Neuronal stem cell (in vitro differentiated cells): ENCODE data around the gene LPCAT1.
A peak's percentile ranks its signal among the peaks of the same experiment; 100 is the strongest.

Source experiments
- DNase-seq: peaks from one replicate; pipeline ENCODE4 v3.0.0-alpha.2; 2013; ENCODE audit warnings: low spot score
- H2AFZ ChIP-seq: one replicate; pipeline ENCODE4 v1.6.1; 2013; ENCODE audit warnings: mild to moderate bottlenecking, low read length, inconsistent platforms
- H2AK5ac ChIP-seq: 2 replicates; pipeline ENCODE4 v1.6.1; 2013; ENCODE audit warnings: low read depth, mild to moderate bottlenecking, inconsistent platforms, low read length, moderate library complexity, mixed read lengths
- H2BK120ac ChIP-seq: 2 replicates; pipeline ENCODE4 v1.6.1; 2013; ENCODE audit warnings: low read depth, mild to moderate bottlenecking, inconsistent platforms, low read length, moderate library complexity, mixed read lengths
- H2BK12ac ChIP-seq: one replicate; pipeline ENCODE4 v1.6.1; 2013; ENCODE audit warnings: low read length, inconsistent platforms
- H2BK15ac ChIP-seq: 2 replicates; pipeline ENCODE4 v1.6.1; 2013; ENCODE audit warnings: mild to moderate bottlenecking, low read length, inconsistent platforms, mixed read lengths
- H2BK5ac ChIP-seq: one replicate; pipeline ENCODE4 v1.6.1; 2013; ENCODE audit warnings: inconsistent platforms, mild to moderate bottlenecking, low read length, moderate library complexity
- H3K14ac ChIP-seq: one replicate; pipeline ENCODE4 v1.6.1; 2013; ENCODE audit warnings: low read length, inconsistent platforms
- H3K18ac ChIP-seq: 2 replicates; pipeline ENCODE4 v1.6.1; 2013; ENCODE audit warnings: low read length, inconsistent platforms
- H3K23ac ChIP-seq: 2 replicates; pipeline ENCODE4 v1.6.1; 2013; ENCODE audit warnings: low read depth, mild to moderate bottlenecking, mixed read lengths, low read length, inconsistent platforms; ENCODE audit not compliant: poor library complexity
- H3K27ac ChIP-seq: replicated peaks from 3 replicates; pipeline ENCODE4 v1.5.1; 2013; ENCODE audit warnings: low read length, inconsistent platforms
- H3K27me3 ChIP-seq, 3 experiments: 2 replicates each; pipeline ENCODE4 v1.6.1; 2013; ENCODE audit warnings: low read length in 3 of 3, mild to moderate bottlenecking in 2 of 3, inconsistent platforms in 1 of 3, low read depth in 1 of 3, mixed read lengths in 1 of 3, moderate library complexity in 1 of 3; ENCODE audit not compliant: control insufficient read depth in 3 of 3, insufficient read depth in 3 of 3
- H3K36me3 ChIP-seq, 2 donors: replicated peaks in 1 of 2; 2 replicates each; pipeline ENCODE4 v1.6.1; 2013; ENCODE audit warnings: low read length in 2 of 2; ENCODE audit not compliant: control insufficient read depth in 2 of 2, insufficient read depth in 2 of 2
- H3K4ac ChIP-seq: 2 replicates; pipeline ENCODE4 v1.6.1; 2013; ENCODE audit warnings: inconsistent platforms, mild to moderate bottlenecking, low read length, moderate library complexity
- H3K4me1 ChIP-seq, 2 donors: 1 replicate in 1 of 2; 2 replicates in 1 of 2; pipeline ENCODE4 v1.6.1; 2013; ENCODE audit warnings: low read length in 2 of 2, low read depth in 1 of 2; ENCODE audit not compliant: control insufficient read depth in 2 of 2, insufficient read depth in 1 of 2
- H3K4me2 ChIP-seq: one replicate; pipeline ENCODE4 v1.6.1; 2013; ENCODE audit warnings: mild to moderate bottlenecking, low read length, inconsistent platforms; ENCODE audit not compliant: insufficient read depth, poor library complexity, severe bottlenecking
- H3K4me3 ChIP-seq, 2 donors: 2 replicates each; pipeline ENCODE4 v1.5.1; 2013; ENCODE audit warnings: low read length in 2 of 2, mild to moderate bottlenecking in 2 of 2, inconsistent platforms in 1 of 2, moderate library complexity in 1 of 2
- H3K79me1 ChIP-seq: one replicate; pipeline ENCODE4 v1.6.1; 2013; ENCODE audit warnings: low read depth, mild to moderate bottlenecking, inconsistent platforms, low read length, moderate library complexity
- H3K9ac ChIP-seq: one replicate; pipeline ENCODE4 v1.6.1; 2013; ENCODE audit warnings: mild to moderate bottlenecking, low read depth, low read length, inconsistent platforms; ENCODE audit not compliant: poor library complexity
- H3K9me3 ChIP-seq, 2 donors: replicated peaks in 1 of 2; 2 replicates each; pipeline versions ENCODE3 to v1.6.1; 2013; ENCODE audit warnings: low read length in 2 of 2, mild to moderate bottlenecking in 2 of 2, inconsistent platforms in 1 of 2, low read depth in 1 of 2, mixed read lengths in 1 of 2, moderate library complexity in 1 of 2; ENCODE audit not compliant: control insufficient read depth in 2 of 2, insufficient read depth in 1 of 2
- H4K8ac ChIP-seq: one replicate; pipeline ENCODE4 v1.6.1; 2013; ENCODE audit warnings: low read depth, mild to moderate bottlenecking, inconsistent platforms, low read length, moderate library complexity
- H4K91ac ChIP-seq: one replicate; pipeline ENCODE4 v1.6.1; 2013; ENCODE audit warnings: low read length, low read depth, mild to moderate bottlenecking, inconsistent platforms; ENCODE audit not compliant: poor library complexity
- WGBS, 2 donors: extraction: QIAGEN DNeasy Blood & Tissue Kit; methylation state at CpG; one replicate each; pipeline ENCODE4 v1.1.7; 2013; ENCODE audit warnings: missing lambda C conversion rate in 2 of 2, mixed read lengths in 1 of 2; ENCODE audit not compliant: insufficient read length in 2 of 2, insufficient replicate concordance in 1 of 2; ENCODE audit errors: extremely low coverage in 2 of 2; 5-methylcytosine and 5-hydroxymethylcytosine counted together

The LPCAT1 gene

DNA sequence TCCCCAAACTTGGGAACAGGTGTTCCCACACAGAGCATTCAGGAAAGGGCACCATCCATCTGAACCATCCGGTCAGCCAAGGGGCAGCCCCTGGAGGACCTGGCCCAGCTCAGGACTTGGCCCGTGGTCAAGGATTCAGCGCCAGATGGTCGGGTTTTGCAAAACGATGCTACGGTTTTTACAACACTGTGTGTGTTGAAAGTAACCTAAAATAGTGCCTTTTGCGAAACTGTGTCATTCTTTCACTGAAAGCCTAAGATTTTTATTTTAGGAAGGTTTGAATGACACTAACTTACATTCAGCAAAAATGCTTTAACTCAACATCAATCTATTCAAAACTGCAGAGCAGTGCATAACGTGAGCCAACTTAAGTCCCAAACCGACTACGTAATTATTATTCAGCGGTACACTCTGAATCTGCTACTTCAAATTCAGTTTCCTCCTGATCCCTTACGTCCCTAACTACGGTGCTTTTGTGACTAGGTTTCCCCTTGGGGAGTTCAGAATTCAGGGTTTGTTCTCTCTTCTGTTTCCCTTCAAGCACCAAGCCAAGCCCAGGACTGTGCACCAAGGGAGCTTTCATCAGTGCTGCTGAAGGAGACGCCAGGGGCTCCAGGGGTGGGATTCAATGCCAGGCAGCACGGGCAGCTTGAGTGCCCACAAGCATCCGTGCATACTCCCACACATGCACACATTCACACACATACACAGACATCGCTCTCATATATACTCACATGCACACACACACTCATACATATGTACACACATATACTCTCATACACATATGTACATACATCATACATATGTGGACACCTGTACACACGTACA, 25.8 kb downstream of the LPCAT1 start:
- H2BK120ac ChIP-seq: no peak overlapping the region
- no peak overlapping the region for H3K14ac ChIP-seq
- H3K18ac ChIP-seq: no peak overlapping the region
- H3K27me3 ChIP-seq: no peaks in the 10 kb centered on the region
- no peak overlapping the region for H3K27ac ChIP-seq
- peak overlapping the region; percentile 13 for H2BK5ac ChIP-seq
- no peak overlapping the region for H2BK15ac ChIP-seq
- H3K4me3 ChIP-seq: peak overlapping the region in 1 of 2 donors; percentile 27
- peak overlapping the region; percentile 43 for H3K23ac ChIP-seq
- no peak overlapping the region for H4K8ac ChIP-seq
- H3K79me1 ChIP-seq: peaks cover 32% of the 10 kb centered on the region
- no peak overlapping the region for H3K4me2 ChIP-seq
- no peaks in the 10 kb centered on the region for H3K9me3 ChIP-seq
- no peak for DNase-seq
- H3K9ac ChIP-seq: peak overlapping the region; percentile 2
- H2AK5ac ChIP-seq: no peak overlapping the region
- no peak overlapping the region for H4K91ac ChIP-seq
- peaks cover 0 to 2% of the 10 kb centered on the region in 2 donors for H3K4me1 ChIP-seq
- WGBS, 2 donors: no CpG with 5 or more reads among the region's 18 CpGs
- no peak overlapping the region for H2BK12ac ChIP-seq
- no peak overlapping the region for H2AFZ ChIP-seq
- no peak overlapping the region for H3K4ac ChIP-seq
- peaks cover 35 to 70% of the 10 kb centered on the region in 2 donors for H3K36me3 ChIP-seq

DNA sequence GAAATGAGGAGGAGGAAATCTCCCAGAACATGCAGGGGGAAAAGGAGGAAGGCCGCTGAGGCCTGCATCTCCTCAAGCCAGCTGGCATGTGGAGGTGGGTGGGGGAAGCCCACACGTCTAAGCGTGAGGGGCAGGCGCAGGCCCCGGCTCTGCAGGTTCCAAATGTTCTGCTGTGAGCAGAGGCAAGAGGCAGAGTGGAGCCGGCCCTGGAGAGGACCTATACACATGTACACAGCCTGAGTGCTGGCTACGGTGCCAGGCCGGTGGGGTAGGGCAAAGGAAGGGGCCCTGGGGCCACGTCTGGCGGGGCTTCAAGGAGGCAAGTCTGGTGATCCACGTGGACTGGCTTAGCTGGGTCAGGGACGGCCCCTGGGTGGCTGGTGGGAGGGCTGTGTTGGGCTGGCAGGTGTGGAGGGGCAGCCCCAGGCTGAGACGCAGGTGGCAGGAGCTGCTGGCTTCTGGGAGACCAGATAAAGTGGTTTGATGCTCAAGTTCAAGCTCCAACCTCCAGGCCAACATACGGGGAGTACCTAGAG, 26.4 kb downstream of the LPCAT1 start:
- H2BK5ac ChIP-seq: peak overlapping the region; percentile 13
- no peak overlapping the region for H4K91ac ChIP-seq
- WGBS, 2 donors: no CpG with 5 or more reads among the region's 14 CpGs
- H2AFZ ChIP-seq: no peak overlapping the region
- peaks cover 29% of the 10 kb centered on the region for H3K79me1 ChIP-seq
- no peak overlapping the region for H4K8ac ChIP-seq
- no peak for DNase-seq
- H3K4ac ChIP-seq: no peak overlapping the region
- peak overlapping the region in 1 of 2 donors; percentile 27 for H3K4me3 ChIP-seq
- no peak overlapping the region for H2AK5ac ChIP-seq
- H2BK120ac ChIP-seq: no peak overlapping the region
- peak overlapping the region; percentile 43 for H3K23ac ChIP-seq
- no peak overlapping the region for H3K18ac ChIP-seq
- no peak overlapping the region for H2BK12ac ChIP-seq
- H3K14ac ChIP-seq: no peak overlapping the region
- no peak overlapping the region for H2BK15ac ChIP-seq
- H3K9ac ChIP-seq: no peak overlapping the region
- H3K27me3 ChIP-seq: no peaks in the 10 kb centered on the region
- no peaks in the 10 kb centered on the region for H3K9me3 ChIP-seq
- H3K27ac ChIP-seq: no peak overlapping the region
- H3K4me1 ChIP-seq: no peaks in the 10 kb centered on the region
- peaks cover 37 to 77% of the 10 kb centered on the region in 2 donors for H3K36me3 ChIP-seq
- no peak overlapping the region for H3K4me2 ChIP-seq

DNA sequence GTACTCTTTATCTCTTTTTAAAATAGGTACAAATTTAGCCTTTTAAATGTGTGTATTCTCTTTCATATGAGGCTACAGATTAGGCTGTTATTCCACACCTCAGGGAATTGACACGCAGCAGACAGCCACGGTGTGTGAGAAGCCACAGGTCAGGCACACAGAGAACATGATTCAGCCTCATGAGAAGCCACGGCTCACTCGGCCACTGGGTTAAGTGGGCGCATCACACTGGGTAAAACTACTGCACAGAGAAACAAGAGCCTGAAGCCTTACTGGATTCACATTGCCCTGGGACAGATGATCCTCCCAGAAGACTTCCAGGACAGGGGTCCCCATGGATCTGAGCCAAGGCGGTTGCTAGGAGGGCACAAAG, 28.2 kb downstream of the LPCAT1 start:
- H3K4me3 ChIP-seq: no peak overlapping the region
- H3K36me3 ChIP-seq: peaks cover 39 to 87% of the 10 kb centered on the region in 2 donors
- no peak overlapping the region for H3K4ac ChIP-seq
- no peak overlapping the region for H2BK5ac ChIP-seq
- no peak overlapping the region for H3K18ac ChIP-seq
- H3K23ac ChIP-seq: no peak overlapping the region
- H3K9me3 ChIP-seq: no peaks in the 10 kb centered on the region
- H3K14ac ChIP-seq: no peak overlapping the region
- no peak overlapping the region for H2BK120ac ChIP-seq
- no peak overlapping the region for H2AK5ac ChIP-seq
- no peak overlapping the region for H2BK12ac ChIP-seq
- DNase-seq: no peak
- H3K9ac ChIP-seq: no peak overlapping the region
- peaks cover 19% of the 10 kb centered on the region for H3K79me1 ChIP-seq
- H4K91ac ChIP-seq: no peak overlapping the region
- no CpG with 5 or more reads among the region's 6 CpGs for WGBS, 2 donors
- no peak overlapping the region for H2BK15ac ChIP-seq
- no peak overlapping the region for H3K27ac ChIP-seq
- no peak overlapping the region for H2AFZ ChIP-seq
- no peaks in the 10 kb centered on the region for H3K4me1 ChIP-seq
- H3K27me3 ChIP-seq: no peaks in the 10 kb centered on the region
- no peak overlapping the region for H3K4me2 ChIP-seq
- H4K8ac ChIP-seq: no peak overlapping the region

- Histone ChIP-seq H3K18ac (no peak overlapping the region), H2AK5ac (no peak overlapping the region), H2BK12ac (no peak overlapping the region), H3K27ac (no peak overlapping the region), H2AFZ (no peak overlapping the region), H3K23ac (no peak overlapping the region), H3K27me3 (no peaks in the 10 kb centered on the region), H3K79me1 (peaks cover 18% of the 10 kb centered on the region), H3K4ac (no peak overlapping the region), H3K4me2 (no peak overlapping the region), H2BK15ac (no peak overlapping the region), H3K14ac (no peak overlapping the region), H3K9ac (no peak overlapping the region), H3K4me3 (no peak overlapping the region), H3K9me3 (no peaks in the 10 kb centered on the region), H2BK5ac (no peak overlapping the region), H4K8ac (no peak overlapping the region), H3K4me1 (no peaks in the 10 kb centered on the region), H4K91ac (no peak overlapping the region), H2BK120ac (no peak overlapping the region), H3K36me3 (peaks cover 41 to 88% of the 10 kb centered on the region in 2 donors)
- no peak for DNase-seq
- WGBS, 2 donors: no CpG with 5 or more reads among the region's 50 CpGs
These were observed 28.8 kb downstream of the LPCAT1 start for GRCh38 chr5:1494780-1495524.
